Cortex of kidney (tissue), 1 donor: Measurements from ENCODE around the gene USP7.
"Not testable (repeated sequence)": the region's sequence is repeated elsewhere in the genome, so short reads cannot be mapped to it uniquely, and the experiment has no call there.

ENCODE experiments used
- DNase-seq: peaks from one replicate; lab custom pipeline; 2025; lab: John Stamatoyannopoulos, UW

Gene USP7

DNA sequence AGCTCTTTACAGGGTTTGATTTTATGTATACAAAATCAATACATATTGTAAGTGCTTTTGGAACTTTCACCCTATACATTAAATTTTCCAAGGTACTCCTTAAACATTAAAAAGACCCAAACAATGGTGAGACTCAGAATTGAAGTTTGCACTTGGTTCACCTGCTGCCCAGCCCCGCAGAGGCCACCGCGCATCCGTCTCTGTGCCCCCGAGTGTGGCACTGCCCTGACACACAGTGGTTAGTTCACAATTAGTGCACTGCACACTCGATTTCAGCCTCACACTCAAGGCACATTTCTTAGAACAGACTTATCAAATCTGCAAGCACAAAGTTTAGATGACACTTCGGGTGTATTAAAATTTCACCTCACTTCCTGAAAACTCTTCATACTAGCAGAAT lies 38.3 kb downstream of the USP7 start:
- no peak for DNase-seq

DNA sequence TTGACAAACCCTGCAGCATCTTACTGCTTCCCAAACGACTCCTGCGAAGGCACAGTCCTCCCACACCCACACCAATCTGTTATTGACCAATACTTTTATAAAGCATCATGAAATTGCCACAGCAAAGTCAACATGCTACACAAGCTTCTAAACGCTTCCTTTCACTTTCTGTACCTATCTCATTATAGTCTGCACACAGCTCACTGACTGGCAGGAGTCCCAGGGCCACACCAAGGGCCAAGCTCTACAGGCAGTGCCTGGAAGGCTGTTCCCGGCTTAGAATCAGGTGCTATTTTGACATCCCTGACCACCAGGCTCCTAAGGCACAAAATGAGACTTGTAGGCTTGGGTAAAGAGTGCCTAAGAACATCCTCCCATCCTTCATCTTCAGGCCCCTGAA lies 39.5 kb downstream of the USP7 start:
- no peak for DNase-seq

GRCh38 chr16:8923199-8923598 lies 40.5 kb downstream of the USP7 start:
- DNase-seq: no peak

GRCh38 chr16:8921347-8921984 lies 42.2 kb downstream of the USP7 start:
- DNase-seq: no peak

DNA sequence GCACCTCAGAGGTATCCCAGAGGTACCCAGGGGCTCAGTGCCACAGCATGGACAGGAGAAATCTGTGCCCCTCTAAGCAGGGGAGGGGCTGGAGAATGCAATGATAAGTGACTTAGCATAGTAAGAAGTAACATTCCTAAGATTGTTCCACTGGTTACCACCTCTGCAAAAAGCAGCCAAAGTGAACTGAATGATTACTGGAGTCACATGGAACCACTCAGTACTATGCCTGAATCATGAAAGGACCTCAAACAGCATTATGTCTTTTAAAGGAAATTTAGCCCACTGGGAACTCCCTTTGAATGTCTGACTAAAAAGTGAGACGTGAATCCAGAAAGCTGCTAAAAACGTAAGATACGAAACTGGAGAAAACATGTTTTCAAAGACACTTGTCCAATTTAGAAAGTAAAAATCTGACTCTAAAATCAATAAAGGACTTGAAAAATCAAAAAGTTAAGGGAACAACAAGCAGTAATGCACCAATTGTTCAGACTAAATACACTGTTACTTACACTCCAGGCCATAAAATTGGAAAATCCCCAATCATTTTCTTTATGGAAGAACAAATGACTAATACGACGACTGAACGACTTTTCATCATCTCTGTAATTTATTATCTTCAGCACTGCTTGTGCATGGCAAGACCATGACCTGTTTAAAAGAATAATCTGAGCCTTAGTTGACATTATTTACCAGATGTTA lies 42.9 kb downstream of the USP7 start:
- no peak for DNase-seq

DNA sequence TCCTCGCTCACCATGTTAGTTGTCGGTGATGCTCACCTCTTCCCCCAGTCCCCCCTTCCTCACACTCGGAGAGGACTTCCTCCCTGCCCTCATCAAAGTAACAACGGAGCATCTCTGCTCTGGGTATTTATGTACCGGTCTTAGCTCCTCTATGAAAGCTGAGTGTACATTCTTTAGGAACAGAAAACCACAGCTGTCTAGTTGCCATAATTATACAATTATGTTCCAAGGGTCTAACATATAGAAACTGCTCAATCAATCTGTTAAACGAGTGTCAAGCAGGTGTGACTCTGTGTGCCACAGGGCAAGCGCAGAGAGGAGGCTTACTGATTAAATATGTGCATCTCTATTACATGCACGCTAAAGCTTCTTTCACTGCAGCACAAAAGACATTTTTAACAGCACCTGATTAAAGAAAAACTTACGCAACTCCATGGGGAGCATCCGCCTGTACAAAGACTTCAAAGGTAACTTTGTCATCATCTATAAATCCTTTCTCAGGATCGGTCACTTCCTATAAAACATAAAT lies 43.7 kb downstream of the USP7 start:
- DNase-seq: no peak

DNA sequence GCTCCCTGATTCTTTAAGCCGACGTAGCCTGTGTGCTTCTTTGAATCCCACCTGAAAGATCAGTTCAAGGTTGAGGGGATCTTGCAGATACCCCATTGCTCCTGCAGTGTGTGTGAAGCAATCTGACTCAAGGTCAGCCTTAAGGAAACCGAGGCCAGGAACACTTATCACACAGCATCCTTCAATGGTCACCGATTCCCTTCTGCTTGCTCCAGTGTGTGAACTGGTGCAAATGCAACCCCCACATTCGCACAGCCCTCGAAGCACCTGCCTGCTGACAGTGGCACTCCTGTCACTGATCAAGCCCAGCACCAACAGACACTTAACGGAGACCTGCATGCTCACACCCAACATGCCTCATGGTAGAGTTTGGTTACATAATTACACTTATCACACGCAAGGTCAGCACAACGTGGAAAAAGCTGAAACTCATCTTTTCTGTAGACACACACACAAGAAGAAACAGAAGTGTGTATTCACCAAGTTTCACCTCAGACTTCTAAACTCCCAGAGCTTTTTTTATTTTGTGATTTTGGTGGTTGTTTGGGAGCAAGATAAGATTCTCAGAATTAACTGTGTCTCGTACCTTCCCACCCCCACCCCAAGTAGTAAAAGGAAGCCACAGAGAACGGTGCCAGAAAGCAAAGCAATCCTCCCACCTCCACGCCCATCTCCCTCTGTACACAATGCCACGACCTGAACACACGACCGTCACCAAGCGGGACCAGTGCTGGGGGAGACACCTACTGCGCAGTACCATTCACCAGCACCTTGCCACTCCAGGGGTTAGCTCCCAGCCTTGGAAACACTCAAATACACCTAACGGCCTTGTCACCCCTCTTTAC lies 44.4 kb downstream of the USP7 start:
- no peak for DNase-seq

DNA sequence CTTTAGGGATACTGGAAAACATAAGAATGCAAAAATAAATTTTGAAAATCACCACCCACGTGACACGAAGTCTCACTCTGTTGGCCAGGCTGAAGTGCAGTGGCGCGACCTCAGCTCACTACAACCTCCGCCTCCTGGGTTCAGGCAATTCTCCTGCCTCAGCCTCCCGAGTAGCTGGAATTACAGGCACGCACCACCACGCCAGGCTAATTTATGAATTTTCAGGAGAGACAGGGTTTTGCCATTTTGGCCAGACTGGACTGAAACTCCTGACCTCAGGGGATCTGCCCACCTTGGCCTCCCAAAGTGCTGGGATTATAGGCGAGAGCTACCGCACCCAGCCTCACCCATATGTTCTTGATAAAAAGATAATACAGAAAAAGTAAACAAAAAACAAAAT lies 46.4 kb downstream of the USP7 start:
- DNase-seq: not testable (repeated sequence)

GRCh38 chr16:8916541-8917225 lies 47.0 kb downstream of the USP7 start:
- DNase-seq: no peak

- DNase-seq: no peak
These were observed 47.9 kb downstream of the USP7 start for GRCh38 chr16:8915722-8916301.

- DNase-seq: no peak
These were observed 49.6 kb downstream of the USP7 start for GRCh38 chr16:8914098-8914497.

- DNase-seq: no peak
These were observed 50.9 kb downstream of the USP7 start for GRCh38 chr16:8912793-8913192.

DNA sequence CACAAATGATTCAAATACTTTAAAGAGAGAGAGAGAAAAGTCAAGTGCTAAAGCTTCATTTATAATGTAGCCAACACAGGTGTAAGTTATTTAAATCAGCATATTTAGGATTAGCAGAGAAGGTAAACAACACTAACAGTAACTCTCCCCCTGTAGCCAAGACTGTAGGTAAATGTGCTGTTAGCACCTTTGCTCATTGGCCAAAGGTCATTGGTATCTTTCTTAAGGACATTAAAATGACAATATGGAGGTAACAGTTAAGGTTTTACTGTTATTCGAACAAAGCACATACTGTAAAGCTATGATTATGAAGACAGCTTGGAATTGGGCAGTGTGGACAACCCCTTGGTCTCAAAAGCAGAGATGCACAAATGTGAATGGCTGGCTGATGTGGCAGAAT lies 52.9 kb downstream of the USP7 start:
- no peak for DNase-seq

GRCh38 chr16:8908810-8909468 lies 54.8 kb downstream of the USP7 start:
- DNase-seq: no peak

DNA sequence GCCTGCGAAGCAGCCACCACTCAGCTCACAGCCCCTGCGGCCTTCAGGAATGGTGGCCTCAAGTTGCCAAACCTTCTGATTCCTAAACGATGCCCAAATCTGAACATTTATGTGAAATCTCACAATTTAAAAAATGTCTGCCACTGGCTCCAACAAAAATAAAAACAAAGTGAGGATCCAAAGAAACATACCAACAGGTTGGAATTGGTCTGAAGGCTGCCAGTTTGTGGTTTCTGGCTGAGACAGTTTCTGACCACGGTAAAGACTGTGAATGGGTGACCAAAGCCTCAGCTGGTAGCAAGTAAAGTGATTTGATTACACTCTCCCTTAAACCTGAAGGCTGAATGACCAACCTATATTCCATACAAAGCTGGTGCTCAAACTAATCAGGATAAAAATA lies 56.6 kb downstream of the USP7 start:
- DNase-seq: no peak

- no peak for DNase-seq
These were observed 57.7 kb downstream of the USP7 start for GRCh38 chr16:8905795-8906591.

GRCh38 chr16:8905168-8905762 lies 58.4 kb downstream of the USP7 start:
- no peak for DNase-seq

GRCh38 chr16:8904018-8904430 lies 59.7 kb downstream of the USP7 start:
- no peak for DNase-seq

- no peak for DNase-seq
These were observed 60.7 kb downstream of the USP7 start for GRCh38 chr16:8903004-8903403.

- no peak for DNase-seq
These were observed 62.3 kb downstream of the USP7 start for GRCh38 chr16:8901320-8901861.
